ENCODE data around the gene EPHA6.

EPHA6 gene

GRCh38 chr3:97705764-97706163 is 891.4 kb downstream of the EPHA6 start:
- no peak for DNase-seq (ENCODE audit: low read depth)

DNA sequence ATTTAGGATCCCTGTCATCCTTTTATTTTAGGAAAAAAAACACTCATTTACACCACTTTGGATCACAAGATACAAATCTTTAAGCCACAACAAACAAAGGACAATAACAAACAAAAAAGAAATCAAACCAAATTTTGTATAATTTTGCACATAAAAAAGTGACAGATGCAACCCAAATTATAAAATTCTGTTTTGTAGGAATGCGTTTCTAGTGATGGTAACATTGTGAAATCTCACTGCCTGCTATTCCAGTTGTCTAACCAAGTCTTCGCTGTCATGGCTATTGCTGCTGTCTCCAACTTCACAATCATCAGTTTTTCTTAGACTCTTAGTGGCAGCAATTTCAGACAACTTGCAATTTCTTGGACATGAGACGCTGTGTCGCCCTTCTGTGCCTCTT is 891.8 kb downstream of the EPHA6 start:
- no peak for DNase-seq (ENCODE audit: low read depth)

DNA sequence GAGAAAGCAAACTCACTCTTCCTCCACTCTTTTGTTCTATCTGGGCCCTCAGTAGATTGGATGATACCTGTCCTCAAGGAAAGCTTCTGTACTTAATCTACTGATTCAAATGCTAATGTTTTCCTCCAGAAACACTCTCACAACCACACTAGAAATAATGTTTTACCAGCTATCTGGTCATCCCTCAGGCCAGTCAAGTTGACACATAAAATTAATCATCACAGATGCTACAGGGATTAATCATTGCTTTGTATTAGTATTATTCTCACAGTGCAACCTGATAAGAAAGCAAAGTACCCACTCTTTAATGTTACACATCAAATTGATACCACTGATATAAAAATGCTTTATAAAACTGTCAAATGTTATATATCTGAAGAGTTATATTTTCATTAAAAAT is 897.3 kb downstream of the EPHA6 start:
- no peak for DNase-seq (ENCODE audit: low read depth)

DNA sequence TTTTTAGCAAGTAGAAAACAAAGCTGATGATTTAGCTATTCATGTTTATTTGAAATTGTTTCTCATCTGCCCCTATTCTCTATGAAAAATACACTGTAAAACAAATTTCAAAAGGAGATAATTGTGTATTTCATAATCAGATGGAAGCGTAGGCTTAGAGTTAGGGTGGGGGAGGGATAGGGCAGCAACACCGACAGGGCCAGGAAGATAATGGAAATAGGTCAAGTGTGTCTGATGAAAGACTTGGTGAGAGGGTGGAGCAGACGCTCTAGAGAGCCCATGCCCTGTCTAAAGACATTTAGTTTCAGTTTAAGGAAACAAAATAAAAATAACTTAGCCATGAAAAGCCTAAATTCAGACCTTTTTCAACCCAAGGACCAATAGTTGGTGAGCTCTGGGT is 898.5 kb downstream of the EPHA6 start:
- no peak for DNase-seq (ENCODE audit: low read depth)

DNA sequence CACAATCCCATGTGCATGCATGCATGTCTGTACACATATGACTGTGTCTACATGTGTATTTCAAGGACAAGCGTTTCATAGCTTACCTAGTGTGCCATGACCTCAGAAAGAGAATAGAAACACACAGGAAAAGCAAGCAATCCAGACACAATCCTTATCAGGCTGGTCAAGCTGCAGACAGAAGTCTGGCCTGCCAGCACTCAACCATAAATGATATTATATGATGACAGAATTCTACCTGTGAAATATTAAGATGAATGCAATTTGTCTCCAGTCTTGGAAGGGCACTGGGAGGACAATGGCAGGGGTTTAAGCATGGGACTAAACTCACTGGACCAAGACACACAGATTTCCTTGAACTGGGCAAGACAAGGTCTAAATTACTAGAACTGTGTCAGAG is 899.2 kb downstream of the EPHA6 start:
- DNase-seq (ENCODE audit: low read depth) = no peak

GRCh38 chr3:97719156-97719821 is 904.9 kb downstream of the EPHA6 start:
- DNase-seq (ENCODE audit: low read depth) = peak; percentile 8

GRCh38 chr3:97720417-97720816 is 906.0 kb downstream of the EPHA6 start:
- DNase-seq (ENCODE audit: low read depth) = no peak

GRCh38 chr3:97721446-97721845 is 907.1 kb downstream of the EPHA6 start:
- no peak for DNase-seq (ENCODE audit: low read depth)

DNA sequence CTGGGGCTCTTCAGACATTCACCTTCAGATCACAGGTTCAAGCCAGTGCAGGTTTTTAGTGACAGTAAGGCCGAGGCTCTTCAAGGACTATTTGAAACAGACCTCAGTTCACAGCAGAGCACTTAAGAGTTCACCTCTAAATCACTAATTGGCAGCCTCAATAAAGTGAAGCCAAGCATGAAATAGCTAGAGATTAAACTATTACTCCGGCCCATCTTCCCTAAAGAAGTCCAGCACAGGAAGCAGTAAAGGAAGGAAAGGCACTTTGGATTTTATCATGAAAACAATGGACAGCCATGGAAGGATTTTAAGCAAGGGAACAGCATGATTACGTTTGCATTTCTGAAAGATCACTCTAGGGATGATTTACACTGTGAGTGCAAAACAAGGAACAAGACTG is 922.5 kb downstream of the EPHA6 start:
- no peak for DNase-seq (ENCODE audit: low read depth)

GRCh38 chr3:97738761-97739160 is 924.4 kb downstream of the EPHA6 start:
- DNase-seq (ENCODE audit: low read depth) = no peak

GRCh38 chr3:97742036-97742435 is 927.6 kb downstream of the EPHA6 start:
- no peak for DNase-seq (ENCODE audit: low read depth)

DNA sequence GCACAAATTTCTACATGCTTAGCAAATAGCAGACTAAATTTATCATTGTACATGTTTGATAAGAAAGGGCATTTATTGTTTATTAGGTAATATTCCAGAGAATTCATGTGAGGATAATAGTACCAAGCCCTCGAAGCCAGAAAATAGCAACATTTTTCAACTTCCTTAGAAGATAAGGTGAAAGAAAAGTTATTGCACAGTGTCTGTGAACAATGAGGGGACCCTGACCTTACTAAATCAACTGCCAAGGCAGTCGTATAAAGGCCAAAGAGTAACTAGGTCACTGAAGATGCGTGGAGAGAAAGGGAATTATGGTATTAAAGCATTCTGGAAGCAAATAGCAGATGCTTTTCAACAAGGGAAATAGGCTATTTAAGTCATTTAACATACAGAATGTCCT is 929.9 kb downstream of the EPHA6 start:
- DNase-seq (ENCODE audit: low read depth) = no peak

- no peak for DNase-seq (ENCODE audit: low read depth)
Measured at GRCh38 chr3:97763586-97764406, 949.4 kb downstream of the EPHA6 start.

- DNase-seq (ENCODE audit: low read depth) = peak; percentile 31
Measured at GRCh38 chr3:97764407-97765238, 950.2 kb downstream of the EPHA6 start, which contains the start of gene ARL6. ARL6 (plus strand) TSS chr3:97764758; CDS start chr3:97768108, 3,350 bp downstream.

GRCh38 chr3:97765336-97765735 is 950.9 kb downstream of the EPHA6 start:
- DNase-seq (ENCODE audit: low read depth) = no peak

GRCh38 chr3:97772926-97773325 is 958.5 kb downstream of the EPHA6 start:
- no peak for DNase-seq (ENCODE audit: low read depth)

DNA sequence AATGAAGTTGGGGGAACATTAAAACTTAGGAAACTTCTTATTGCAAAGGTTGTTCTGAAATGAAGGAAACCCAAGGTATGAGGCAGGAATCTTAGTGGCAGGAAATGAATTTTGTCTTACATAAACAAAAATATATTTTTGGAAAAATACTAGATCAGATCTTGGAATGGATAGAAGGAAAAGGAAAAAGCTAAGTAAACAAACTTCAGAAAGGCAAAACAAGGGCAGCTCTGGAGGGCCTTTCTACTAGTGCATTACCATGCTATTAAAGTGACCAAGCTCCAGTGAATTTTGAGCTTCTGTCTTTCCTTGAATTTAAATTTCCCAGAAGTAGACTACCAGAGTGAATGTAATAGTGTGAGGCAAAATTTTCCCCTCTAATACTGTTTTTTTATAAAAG is 963.8 kb downstream of the EPHA6 start:
- DNase-seq (ENCODE audit: low read depth) = no peak

DNA sequence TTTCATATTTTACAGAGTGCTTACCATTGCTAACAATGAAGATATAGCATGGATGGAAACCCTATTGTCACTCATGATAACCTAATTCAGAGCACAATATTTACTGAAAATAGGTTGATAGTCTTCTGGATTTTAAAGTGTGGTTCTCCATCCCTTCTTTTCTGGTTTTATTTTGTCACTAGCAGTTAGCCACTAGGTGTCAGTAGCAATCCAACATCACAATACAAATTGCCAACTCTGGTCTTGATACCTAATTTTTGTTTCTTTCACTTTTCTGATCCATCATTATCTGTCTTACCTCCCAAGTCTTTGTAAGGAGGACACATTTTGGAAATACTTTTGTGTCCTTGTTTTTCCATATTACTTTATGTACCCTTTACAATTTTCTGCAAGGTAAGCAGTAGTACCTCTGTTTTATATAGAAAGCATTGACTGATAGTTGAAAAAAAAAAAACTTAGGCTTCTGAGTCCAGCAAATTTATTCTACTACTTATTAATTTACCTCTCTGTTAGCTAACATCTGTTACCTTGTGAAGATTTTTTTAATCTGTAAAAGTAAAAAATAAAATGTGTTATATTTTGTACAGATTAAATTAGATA is 979.1 kb downstream of the EPHA6 start:
- no peak for DNase-seq (ENCODE audit: low read depth)

DNA sequence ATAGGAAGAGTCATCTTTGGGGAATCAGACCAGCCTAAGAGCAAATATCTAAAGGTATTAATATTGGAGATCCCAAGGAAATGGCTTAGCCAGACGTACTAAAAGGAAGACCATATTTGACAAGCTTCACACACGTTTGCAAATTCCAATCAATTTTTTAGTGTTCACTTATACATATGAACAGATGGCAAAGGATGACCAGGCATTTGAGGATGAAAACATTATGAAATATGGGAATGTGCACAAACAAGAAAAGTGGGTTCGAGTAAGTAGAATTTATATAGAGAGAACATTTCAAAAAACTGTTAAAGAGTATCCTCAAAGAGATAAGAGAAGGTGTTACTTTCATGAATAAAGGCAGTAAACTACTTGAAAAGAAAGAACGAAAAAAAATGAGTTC is 981.6 kb downstream of the EPHA6 start:
- no peak for DNase-seq (ENCODE audit: low read depth)
